T-helper 9 cell (primary cell): Measurements from ENCODE around the gene GRID1.

Experiments used
- DNase-seq: peaks from one replicate; pipeline ENCODE4 v3.0.0-alpha.2; 2020
- total RNA-seq, 2 donors: gene quantifications; one replicate each; lab custom pipeline; 2026; lab: John Stamatoyannopoulos, UW

Gene GRID1
- 0 reads per million in 2 donors for total RNA-seq

- no peak for DNase-seq
Measured at GRCh38 chr10:86366033-86366901, at the start of gene GRID1. GRID1 (minus strand) TSS chr10:86366795.

GRCh38 chr10:86415583-86415982, 49.0 kb upstream of the GRID1 start:
- no peak for DNase-seq

GRCh38 chr10:86415116-86415515, 48.5 kb upstream of the GRID1 start:
- no peak for DNase-seq

GRCh38 chr10:86413046-86413728, 46.6 kb upstream of the GRID1 start:
- DNase-seq: no peak

- DNase-seq: no peak
Measured at GRCh38 chr10:86411852-86412560, 45.4 kb upstream of the GRID1 start.

GRCh38 chr10:86411281-86411841, 44.8 kb upstream of the GRID1 start:
- no peak for DNase-seq

- no peak for DNase-seq
Measured at GRCh38 chr10:86410542-86411124, 44.0 kb upstream of the GRID1 start.

GRCh38 chr10:86409183-86409582, 42.6 kb upstream of the GRID1 start:
- no peak for DNase-seq

GRCh38 chr10:86403183-86403797, 36.7 kb upstream of the GRID1 start:
- no peak for DNase-seq

GRCh38 chr10:86402283-86402941, 35.8 kb upstream of the GRID1 start:
- DNase-seq: no peak

GRCh38 chr10:86401588-86402282, 35.1 kb upstream of the GRID1 start:
- no peak for DNase-seq

GRCh38 chr10:86400705-86401587, 34.4 kb upstream of the GRID1 start:
- peak; percentile 61 for DNase-seq

GRCh38 chr10:86399879-86400704, 33.5 kb upstream of the GRID1 start:
- peak; percentile 93 for DNase-seq

- DNase-seq: no peak
Measured at GRCh38 chr10:86399514-86399878, 32.9 kb upstream of the GRID1 start.

GRCh38 chr10:86397120-86397519, 30.5 kb upstream of the GRID1 start:
- no peak for DNase-seq

GRCh38 chr10:86393862-86394455, 27.4 kb upstream of the GRID1 start:
- no peak for DNase-seq

- no peak for DNase-seq
Measured at GRCh38 chr10:86393362-86393761, 26.8 kb upstream of the GRID1 start.

GRCh38 chr10:86392723-86393094, 26.1 kb upstream of the GRID1 start:
- no peak for DNase-seq
